ENCODE data around the gene MBNL1.

The MBNL1 gene

GRCh38 chr3:152457500-152458375, 189.0 kb downstream of the MBNL1 start:
- DNase-seq: no peak

DNA sequence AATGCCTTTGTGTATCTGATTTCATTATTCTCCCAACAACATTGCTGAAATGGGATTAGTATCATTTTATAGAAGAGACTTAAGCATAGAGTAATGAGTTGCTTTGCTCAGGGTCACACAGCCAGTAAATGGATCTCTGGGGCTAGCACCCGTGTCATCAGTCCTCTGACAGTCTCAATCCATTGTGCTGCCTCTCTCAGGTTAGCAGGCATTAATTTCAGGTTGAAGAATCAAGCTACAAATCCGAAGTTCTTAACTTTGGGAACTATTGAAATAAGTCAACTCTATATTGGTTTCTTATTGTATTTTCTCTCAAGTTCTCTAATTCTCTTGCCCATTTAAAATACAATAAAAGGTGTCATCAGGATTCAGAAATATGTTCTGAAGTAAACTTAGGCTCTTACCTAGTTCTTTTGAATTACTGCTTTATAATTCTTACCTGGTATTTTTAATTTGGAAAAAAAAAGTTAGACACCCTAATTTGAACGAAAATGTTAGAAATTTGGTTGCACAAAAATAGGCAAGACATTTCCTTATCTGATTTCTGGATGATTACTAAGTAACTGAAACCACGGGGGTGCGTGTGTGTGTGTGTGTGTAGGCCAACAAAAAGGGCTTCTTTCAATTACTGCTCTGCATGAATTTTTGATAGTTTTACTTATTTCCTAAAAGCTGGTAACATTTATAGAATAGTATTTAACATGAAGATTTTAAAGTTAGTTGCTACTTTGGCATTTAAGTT, 189.8 kb downstream of the MBNL1 start:
- no peak for DNase-seq

DNA sequence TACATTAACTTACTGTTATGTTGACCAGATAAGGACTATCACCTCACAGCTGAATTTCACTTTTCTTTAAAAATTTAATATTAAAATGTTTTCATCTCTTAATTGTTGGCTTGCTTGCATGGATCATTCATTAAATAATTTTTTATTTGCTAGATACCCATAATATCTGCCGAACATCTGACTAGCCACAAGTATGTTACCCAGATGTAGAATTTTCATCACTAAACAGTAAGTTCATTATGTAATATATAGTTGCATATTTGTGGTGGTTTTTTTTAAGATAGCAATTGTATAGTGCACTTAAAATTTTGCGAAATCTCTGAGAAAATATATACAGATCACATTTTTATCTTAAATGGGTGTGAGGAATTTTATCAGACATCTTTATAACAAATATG, 190.4 kb downstream of the MBNL1 start:
- no peak for DNase-seq

DNA sequence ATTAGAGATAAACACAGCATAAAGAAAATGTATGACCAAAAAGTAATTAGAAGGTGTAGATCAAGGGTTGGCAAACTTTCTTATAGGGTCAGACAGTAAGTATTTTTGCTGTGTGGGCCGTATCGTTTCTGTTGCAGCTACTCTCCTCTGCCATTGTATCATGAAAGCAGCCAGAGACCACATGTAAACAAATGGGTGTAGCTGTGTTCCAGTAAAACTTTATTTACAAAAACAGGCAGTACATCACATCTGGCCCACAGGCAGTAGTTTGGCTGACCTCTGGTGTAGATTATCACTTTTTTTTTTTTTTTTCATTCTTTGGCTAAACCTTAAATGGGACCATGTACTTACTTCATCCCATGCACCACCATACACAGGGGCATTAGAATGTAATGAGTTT, 190.8 kb downstream of the MBNL1 start:
- no peak for DNase-seq

- DNase-seq: no peak
Observed at GRCh38 chr3:152460936-152461335, 192.2 kb downstream of the MBNL1 start.

DNA sequence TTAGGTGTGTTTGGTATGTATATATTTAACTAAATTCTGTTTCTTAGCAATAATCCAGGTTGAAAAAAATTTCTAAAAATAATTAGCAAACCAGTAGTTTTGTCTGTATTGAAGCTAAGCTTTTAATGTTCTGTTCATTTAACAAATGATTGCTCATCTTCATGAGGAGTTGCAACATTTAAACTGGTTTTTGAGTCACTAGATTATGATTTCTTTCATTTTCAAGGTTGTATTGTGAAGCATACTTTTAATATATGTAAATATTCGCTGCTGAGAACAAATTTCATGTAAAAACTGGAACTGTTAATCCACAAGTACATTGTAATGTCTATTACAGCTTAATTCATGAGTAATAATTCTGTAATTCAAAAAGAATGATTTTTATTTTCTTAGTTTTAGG, 192.7 kb downstream of the MBNL1 start:
- DNase-seq: no peak

DNA sequence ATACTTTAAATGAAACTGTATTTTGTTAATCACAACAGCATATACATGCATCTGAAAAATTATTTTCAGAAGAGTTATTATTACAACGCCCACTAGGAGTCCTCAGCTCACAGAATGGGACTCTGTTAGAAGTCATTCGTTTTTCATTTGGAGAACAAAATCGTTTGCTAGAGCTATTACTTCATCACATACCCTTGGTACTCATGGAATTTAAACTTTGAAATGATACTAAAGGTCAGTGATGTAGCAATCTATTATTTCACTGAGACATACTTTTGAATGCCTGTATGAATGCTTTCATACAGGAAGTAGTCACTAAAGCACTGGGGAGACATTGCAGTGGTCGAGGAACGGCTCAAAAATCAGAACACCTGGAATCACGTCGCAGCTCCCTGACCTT, 198.1 kb downstream of the MBNL1 start:
- peak; percentile 25 to 48 for DNase-seq

DNA sequence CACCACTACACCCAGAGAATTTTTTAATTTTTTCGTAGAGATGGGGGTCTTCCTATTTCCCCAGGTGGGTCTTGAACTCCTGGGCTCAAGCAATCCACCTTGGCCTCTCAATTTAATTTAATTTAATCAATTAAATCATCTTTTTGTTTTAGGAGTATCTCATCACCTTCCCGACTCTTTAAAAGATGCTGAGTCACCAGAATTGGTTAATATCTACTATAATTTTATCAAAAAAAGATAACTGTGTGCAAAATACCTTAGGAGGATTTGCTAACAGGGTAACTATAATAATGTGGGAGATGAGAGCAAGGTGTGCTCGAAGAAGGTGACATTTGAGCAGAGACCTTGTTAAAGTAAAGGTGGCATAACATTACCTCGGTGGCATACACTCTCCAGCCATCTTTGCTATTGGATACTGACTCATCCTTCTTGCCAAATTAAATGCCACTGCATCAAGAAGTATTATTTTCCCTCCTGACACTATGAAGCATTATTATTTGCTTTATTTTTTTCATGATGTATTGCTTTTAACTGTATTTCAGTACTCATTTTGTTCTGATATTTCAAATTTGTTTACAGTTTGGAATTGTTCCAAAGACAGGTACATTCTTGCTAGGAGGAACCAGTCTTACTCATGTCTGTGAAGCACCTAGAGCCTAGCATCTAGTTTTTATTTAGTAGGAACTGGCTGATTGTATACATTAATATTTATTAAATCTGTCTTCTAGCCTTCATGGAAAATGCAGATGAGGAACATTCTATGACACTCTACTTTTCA, 200.7 kb downstream of the MBNL1 start:
- DNase-seq: no peak

- DNase-seq: no peak
Observed at GRCh38 chr3:152470095-152470494, 201.4 kb downstream of the MBNL1 start.

DNA sequence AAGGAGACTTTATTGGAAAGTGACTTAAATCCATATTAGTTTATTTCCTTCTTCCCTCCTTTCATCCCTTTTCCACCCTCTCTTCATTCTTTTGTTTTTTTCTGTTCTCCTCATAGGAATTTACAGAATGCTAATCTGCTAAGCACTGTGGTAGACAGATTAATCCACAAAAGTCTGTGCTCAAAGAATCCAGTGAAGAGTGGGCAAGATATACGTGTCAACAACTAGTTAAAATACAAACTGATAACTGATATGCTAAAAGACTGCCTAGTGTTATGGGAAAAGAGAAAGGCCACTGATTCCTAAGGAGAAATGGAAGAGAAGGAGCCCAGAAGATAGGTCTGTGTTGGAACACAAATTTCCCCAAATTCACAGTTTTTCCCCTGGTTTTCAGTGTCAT, 202.2 kb downstream of the MBNL1 start:
- DNase-seq: no peak

DNA sequence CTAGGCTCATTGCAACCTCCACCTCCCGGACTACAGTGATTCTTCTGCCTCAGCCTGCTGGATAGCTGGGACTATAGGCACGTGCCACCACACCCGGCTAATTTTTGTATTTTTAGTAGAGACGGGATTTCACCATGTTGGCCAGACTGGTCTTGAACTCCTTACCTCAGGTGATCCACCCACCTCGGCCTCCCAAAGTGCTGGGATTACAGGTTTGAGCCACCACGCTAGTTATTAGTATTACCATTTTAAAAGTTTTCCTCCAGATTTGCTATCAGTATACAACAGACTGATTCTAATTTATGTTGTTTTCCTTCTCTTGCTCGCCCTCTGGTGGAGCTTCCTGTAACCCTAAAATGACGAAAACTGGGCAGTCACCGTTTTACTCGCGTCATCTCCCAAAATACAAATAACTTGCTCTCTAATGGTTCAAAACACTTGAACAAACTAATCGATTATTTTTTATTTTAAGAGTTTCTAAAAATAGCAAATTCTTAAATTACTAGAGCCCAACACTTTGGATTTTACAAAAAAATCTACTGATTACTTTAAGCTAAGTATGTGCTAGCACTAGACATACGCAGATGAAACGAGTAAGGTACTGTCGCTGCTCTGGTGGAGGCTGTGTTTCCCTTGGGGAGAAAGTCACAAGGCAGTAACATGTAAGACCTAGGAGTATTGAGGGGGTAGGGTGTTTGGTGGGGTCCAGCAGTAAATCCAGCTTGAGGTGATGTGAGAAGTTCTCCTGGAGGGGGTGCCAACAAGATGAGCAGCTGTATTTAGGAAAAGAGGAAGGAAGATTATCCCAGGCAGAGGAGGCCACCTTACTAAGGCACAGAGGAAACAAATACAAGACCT, 203.3 kb downstream of the MBNL1 start:
- DNase-seq: peak; percentile 28 to 72

- DNase-seq: peak; percentile 40 to 75
Observed at GRCh38 chr3:152472672-152472954, 203.9 kb downstream of the MBNL1 start.

DNA sequence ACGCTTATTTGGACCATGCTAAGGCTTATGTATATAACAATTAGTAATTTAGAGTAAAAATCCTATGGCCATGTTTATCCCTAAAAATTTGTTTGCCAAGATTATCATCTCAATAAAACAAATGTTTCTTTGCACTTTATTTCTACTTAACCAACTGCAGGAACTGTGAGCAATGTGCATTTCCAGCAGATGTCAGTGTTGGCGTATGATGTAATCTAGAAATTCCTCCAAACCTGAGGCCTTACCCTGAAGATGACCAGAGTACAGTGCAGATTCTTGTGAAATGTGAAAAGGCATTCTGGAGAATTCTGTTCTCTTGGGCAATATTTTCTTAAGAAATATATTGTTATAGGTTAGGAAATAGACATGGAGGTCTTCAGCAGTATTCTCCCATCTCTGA, 205.9 kb downstream of the MBNL1 start:
- peak; percentile 18 to 70 for DNase-seq

DNA sequence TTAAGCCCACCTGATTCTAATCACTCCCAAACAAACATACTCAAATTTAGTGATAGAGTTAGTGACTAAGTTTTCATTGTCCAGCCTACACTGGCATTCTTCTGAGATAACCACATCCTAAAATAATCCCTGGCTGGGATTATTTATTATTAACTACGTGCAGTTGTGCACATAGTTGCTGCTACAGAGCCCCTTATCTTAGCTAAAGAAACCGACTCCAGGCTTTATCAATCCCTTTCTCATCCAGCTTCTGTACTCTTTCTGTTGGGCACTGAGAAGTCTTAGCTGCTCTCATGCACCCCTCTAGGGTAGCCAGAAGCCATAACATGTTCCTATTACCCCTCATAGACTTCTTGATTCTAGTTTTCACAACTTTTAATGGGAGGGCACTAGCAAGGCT, 208.7 kb downstream of the MBNL1 start:
- no peak for DNase-seq

DNA sequence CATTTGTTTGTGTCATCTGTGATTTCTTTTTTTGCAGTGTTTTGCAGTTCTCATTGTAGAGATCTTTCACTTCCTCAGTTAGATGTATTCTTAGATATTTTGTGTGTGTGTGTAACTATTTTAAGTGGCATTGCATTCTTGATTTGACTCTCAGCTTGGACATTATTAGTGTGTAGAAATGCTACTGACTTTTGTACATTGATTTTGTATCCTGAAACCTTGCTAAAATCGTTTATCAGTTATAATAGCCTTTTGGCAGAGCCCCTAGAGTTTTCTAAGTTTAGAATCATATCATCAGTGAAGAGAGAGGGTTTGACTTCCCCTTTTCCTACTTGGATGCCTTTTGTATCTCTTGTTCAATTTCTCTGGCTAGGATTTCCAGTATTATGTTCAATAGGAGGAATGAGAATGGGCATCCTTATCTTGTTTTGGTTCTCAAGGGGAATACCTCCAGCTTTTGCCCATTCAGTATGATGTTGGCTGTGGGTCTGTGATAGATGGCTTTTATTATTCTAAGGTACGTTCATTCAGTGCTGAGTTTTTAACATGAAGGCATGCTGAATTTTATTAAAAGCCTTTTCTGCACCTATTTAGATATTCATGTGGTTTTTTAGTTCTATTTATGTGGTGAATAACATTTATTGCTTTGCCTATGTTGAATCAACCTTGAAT, 211.7 kb downstream of the MBNL1 start:
- DNase-seq: no peak

DNA sequence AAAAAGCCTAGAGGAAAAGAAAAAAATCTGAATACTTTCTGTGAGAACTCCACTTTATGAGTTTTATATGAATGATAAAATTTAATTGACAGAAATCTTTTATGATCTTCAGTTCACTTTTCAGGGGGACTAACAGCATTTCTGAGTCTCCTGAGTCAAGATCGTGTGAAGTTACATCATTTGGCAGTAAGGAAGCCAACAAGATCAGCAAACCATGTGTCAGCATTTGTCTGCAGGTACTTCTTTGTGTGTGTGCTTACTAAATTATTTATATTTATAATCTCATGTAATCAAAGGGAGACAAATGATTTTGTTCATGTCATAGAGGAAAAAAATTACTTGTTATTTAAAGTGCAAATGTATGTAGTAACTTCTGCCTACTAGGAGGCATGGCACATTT, 217.6 kb downstream of the MBNL1 start:
- no peak for DNase-seq

DNA sequence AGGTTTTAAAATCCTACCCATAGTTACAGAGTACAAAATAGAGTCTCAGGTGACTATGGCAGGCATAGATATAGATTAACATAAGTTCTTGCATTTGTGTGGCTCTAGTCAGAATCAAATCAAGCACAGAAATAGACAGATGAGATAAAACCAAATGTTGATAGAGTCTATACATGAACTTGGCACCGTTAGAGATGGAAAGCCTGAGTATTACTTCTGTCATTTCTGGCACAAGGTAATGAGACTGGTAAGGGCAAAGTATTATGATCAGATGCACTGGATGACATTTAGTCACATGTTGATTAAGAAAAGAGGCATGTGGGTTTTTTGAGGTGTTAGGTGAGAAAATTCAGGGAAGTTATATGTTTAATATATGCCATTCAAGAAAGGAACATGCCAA, 219.7 kb downstream of the MBNL1 start:
- no peak for DNase-seq

GRCh38 chr3:152491922-152492321, 223.2 kb downstream of the MBNL1 start:
- no peak for DNase-seq

DNA sequence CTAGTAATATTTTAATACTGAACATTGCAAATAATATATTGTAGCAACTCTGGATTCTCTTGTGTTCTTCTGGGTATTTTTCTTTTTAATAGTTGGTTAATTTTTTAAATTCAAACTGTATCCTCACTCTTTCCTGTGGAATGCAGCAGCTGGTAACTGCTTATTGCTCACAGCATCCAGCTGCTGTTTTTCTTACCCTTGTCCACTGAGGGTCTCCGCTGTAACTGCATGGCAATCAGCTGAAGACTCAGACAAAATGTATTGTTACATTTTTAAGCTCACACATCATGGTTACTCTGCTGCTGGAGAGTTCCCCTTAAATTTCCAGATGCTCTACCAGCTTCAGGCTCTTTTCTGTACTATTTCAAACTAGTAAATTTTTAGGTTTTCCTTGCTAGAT, 227.6 kb downstream of the MBNL1 start:
- no peak for DNase-seq

DNA sequence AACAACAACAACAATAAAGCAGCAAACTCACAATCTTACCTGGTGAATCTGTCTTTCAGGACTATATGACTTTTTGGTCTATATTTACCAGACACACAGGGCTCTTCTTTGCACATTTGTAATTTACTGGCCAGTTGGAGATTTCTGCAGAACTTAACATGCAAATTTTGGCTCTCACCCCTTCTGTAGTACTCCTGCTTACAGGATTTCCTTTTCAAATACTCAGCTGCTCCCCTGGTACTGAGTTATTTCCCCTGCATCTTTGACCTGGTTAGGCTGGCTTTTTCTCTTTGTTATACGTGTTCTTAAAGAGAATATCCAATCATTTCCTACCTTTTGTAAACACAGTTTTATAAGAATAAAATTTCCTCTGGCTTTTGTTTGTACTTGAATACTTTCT, 228.0 kb downstream of the MBNL1 start:
- DNase-seq: no peak

GRCh38 chr3:152497457-152497856, 228.7 kb downstream of the MBNL1 start:
- DNase-seq: no peak

DNA sequence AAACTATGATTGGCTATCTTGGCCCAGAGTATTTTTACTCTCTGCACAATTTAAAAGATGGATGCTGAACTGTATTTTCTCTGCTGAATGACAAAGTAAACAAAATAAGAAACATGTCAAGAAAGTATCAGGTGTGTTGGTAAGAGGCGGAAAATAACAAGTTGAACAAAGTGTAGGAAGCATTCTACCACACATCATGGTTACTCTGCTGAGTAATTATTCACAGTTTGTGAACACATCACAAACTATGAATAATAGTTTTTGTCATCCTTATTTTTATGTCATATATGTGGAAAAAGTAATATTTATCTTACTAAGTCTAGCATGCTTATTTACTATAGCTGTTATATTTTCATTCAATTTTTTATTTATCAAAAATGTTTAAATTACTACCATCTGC, 229.2 kb downstream of the MBNL1 start:
- no peak for DNase-seq
